Hepatocyte (in vitro differentiated cells): ENCODE results near the gene CYB561D1.
A peak's percentile ranks its signal among the peaks of the same experiment; 100 is the strongest.

Source experiments
- EZH2 ChIP-seq: fragments of 200-600 bp; sonication (generic); IDR thresholded peaks from 2 replicates; pipeline ENCODE4 v1.6.1; 2016; ENCODE audit warnings: antibody characterized with exemption, mild to moderate bottlenecking, borderline replicate concordance
- EZH2phosphoT487 ChIP-seq: fragments of 200-600 bp; sonication (generic); IDR thresholded peaks from one replicate; pipeline ENCODE4 v1.6.1; 2018; ENCODE audit warnings: antibody characterized with exemption, mild to moderate bottlenecking, low read depth, moderate library complexity; ENCODE audit not compliant: unreplicated experiment, severe bottlenecking
- TF ChIP-seq, protein P1 (sequence below): fragments of 200-600 bp; sonication (generic); IDR thresholded peaks from 2 replicates; pipeline ENCODE4 v1.5.1; 2016; ENCODE audit warnings: antibody characterized with exemption, mild to moderate bottlenecking; ENCODE audit not compliant: poor library complexity

DNA sequence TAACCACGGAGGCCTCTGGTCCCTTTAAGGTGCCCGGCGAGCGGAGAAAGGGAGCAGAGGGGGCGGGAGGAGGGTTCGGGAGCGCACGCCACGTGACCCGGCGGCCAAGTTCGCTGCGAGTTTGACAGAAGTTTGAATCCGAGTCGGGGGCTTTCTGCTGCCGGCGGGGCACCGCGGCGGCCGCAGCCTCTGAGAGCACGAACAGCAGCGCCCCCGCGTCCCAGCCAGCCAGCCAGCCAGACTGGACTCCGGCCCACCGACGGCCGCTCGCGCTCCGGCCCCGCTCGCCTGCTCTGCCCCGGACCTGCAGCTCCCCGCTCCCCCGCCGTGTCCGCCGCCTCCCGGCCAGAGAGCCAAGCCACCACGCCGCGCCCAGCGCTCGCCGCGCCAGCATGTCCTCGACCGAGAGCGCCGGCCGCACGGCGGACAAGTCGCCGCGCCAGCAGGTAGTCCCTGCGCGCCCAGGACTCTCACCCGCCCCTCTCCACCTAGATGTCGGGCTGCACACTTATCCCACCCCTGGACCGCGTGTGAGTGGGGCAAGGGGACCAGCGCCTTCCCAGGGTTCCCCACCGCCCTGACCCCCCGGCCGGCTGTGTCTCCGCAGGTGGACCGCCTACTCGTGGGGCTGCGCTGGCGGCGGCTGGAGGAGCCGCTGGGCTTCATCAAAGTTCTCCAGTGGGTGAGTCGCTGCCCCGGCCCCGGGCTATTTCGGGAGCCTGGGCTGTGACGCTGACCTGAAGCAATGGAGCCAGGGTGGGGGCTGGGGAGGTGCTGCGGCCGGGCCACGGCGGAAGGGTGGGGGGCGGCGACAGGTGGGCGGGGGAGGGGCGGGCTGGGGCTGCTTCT, 27.2 kb upstream of the CYB561D1 start, which contains the start of gene SYPL2:
- TF ChIP-seq, protein P1, sequence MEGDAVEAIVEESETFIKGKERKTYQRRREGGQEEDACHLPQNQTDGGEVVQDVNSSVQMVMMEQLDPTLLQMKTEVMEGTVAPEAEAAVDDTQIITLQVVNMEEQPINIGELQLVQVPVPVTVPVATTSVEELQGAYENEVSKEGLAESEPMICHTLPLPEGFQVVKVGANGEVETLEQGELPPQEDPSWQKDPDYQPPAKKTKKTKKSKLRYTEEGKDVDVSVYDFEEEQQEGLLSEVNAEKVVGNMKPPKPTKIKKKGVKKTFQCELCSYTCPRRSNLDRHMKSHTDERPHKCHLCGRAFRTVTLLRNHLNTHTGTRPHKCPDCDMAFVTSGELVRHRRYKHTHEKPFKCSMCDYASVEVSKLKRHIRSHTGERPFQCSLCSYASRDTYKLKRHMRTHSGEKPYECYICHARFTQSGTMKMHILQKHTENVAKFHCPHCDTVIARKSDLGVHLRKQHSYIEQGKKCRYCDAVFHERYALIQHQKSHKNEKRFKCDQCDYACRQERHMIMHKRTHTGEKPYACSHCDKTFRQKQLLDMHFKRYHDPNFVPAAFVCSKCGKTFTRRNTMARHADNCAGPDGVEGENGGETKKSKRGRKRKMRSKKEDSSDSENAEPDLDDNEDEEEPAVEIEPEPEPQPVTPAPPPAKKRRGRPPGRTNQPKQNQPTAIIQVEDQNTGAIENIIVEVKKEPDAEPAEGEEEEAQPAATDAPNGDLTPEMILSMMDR, result no peak
- TF ChIP-seq EZH2 (peak; percentile 62), EZH2phosphoT487 (peak; percentile 68)
